H9 (cell line): ENCODE data around the gene SIGLEC12. TPM values are rescaled to one million over a fixed set of nuclear protein-coding genes. Genes with fewer than 3 reads are reported as not detected.

ENCODE experiments used
- DNase-seq: peaks from one replicate; pipeline ENCODE4 v3.0.0-alpha.2; 2017
- H2AFZ ChIP-seq: one replicate; pipeline ENCODE4 v1.6.1; 2013; ENCODE audit warnings: mild to moderate bottlenecking, low read length, control low read depth, moderate library complexity
- H2AK5ac ChIP-seq: 2 replicates; pipeline ENCODE4 v1.6.1; 2013; ENCODE audit warnings: low read length, control low read depth, mixed read lengths; ENCODE audit not compliant: insufficient read length
- H2BK120ac ChIP-seq: one replicate; pipeline ENCODE4 v1.6.1; 2013; ENCODE audit warnings: low read depth, mild to moderate bottlenecking, low read length, control low read depth, inconsistent platforms; ENCODE audit not compliant: poor library complexity, severe bottlenecking
- H2BK12ac ChIP-seq: 2 replicates; pipeline ENCODE4 v1.6.1; 2013; ENCODE audit warnings: low read length, control low read depth, mixed read lengths, low read depth; ENCODE audit not compliant: insufficient read length
- H2BK15ac ChIP-seq: 2 replicates; pipeline ENCODE4 v1.6.1; 2013; ENCODE audit warnings: low read depth, low read length, control low read depth
- H2BK20ac ChIP-seq: one replicate; pipeline ENCODE4 v1.6.1; 2013; ENCODE audit warnings: low read depth, mild to moderate bottlenecking, low read length, control low read depth, inconsistent platforms; ENCODE audit not compliant: poor library complexity, severe bottlenecking
- H2BK5ac ChIP-seq: 2 replicates; pipeline ENCODE4 v1.6.1; 2013; ENCODE audit warnings: low read length, control low read depth, mixed read lengths; ENCODE audit not compliant: insufficient read length
- H3K14ac ChIP-seq: 2 replicates; pipeline ENCODE4 v1.6.1; 2013; ENCODE audit warnings: low read length, control low read depth; ENCODE audit not compliant: insufficient read depth
- H3K18ac ChIP-seq: 2 replicates; pipeline ENCODE4 v1.6.1; 2013; ENCODE audit warnings: low read depth, mild to moderate bottlenecking, mixed read lengths, low read length, control low read depth; ENCODE audit not compliant: insufficient read length
- H3K23ac ChIP-seq: 2 replicates; pipeline ENCODE4 v1.6.1; 2013; ENCODE audit warnings: low read length, control low read depth, mixed read lengths, low read depth; ENCODE audit not compliant: insufficient read length
- H3K23me2 ChIP-seq: 2 replicates; pipeline ENCODE4 v1.6.1; 2013; ENCODE audit warnings: low read depth, mild to moderate bottlenecking, mixed read lengths, low read length, control low read depth; ENCODE audit not compliant: insufficient read length, poor library complexity, severe bottlenecking
- H3K27ac ChIP-seq: 2 replicates; pipeline ENCODE4 v1.5.1; 2013; ENCODE audit warnings: low read length, control low read depth, mixed read lengths, low read depth; ENCODE audit not compliant: insufficient read length
- H3K27me3 ChIP-seq: 2 replicates; pipeline ENCODE4 v1.6.1; 2013; ENCODE audit warnings: low read length, control low read depth, inconsistent platforms; ENCODE audit not compliant: insufficient read depth
- H3K4ac ChIP-seq: 2 replicates; pipeline ENCODE4 v1.6.1; 2013; ENCODE audit warnings: low read depth, mild to moderate bottlenecking, control low read depth, inconsistent platforms, low read length, moderate library complexity
- H3K4me1 ChIP-seq: 2 replicates; pipeline ENCODE4 v1.6.1; 2013; ENCODE audit warnings: low read length, control low read depth, inconsistent platforms; ENCODE audit not compliant: insufficient read depth
- H3K4me2 ChIP-seq: 2 replicates; pipeline ENCODE4 v1.6.1; 2013; ENCODE audit warnings: low read length, control low read depth, mixed read lengths; ENCODE audit not compliant: insufficient read length, insufficient read depth
- H3K56ac ChIP-seq: 2 replicates; pipeline ENCODE4 v1.6.1; 2013; ENCODE audit warnings: low read depth, mild to moderate bottlenecking, mixed read lengths, low read length, control low read depth; ENCODE audit not compliant: insufficient read length
- H3K79me1 ChIP-seq: 2 replicates; pipeline ENCODE4 v1.6.1; 2013; ENCODE audit warnings: low read depth, mild to moderate bottlenecking, moderate library complexity, low read length, control low read depth, inconsistent platforms; ENCODE audit not compliant: insufficient read depth, poor library complexity, severe bottlenecking
- H3K79me2 ChIP-seq: 2 replicates; pipeline ENCODE4 v1.6.1; 2013; ENCODE audit warnings: low read length, control low read depth, inconsistent platforms; ENCODE audit not compliant: insufficient read depth
- H3K9ac ChIP-seq: 2 replicates; pipeline ENCODE4 v1.6.1; 2013; ENCODE audit warnings: low read length, control low read depth, mixed read lengths; ENCODE audit not compliant: insufficient read length; ENCODE audit errors: extremely low read depth
- H3K9me3 ChIP-seq: one replicate; pipeline ENCODE4 v1.6.1; 2013; ENCODE audit warnings: low read depth, low read length, inconsistent platforms; ENCODE audit not compliant: control insufficient read depth
- H3T11ph ChIP-seq: one replicate; pipeline ENCODE4 v1.6.1; 2013; ENCODE audit warnings: mild to moderate bottlenecking, low read length, control low read depth, inconsistent platforms
- H4K20me1 ChIP-seq: one replicate; pipeline ENCODE4 v1.6.1; 2013; ENCODE audit not compliant: control insufficient read depth, insufficient read length, insufficient read depth
- H4K5ac ChIP-seq: 2 replicates; pipeline ENCODE4 v1.6.1; 2013; ENCODE audit warnings: low read depth, mild to moderate bottlenecking, mixed read lengths, low read length, control low read depth; ENCODE audit not compliant: insufficient read length
- H4K8ac ChIP-seq: replicated peaks from 2 replicates; pipeline ENCODE4 v1.6.1; 2013; ENCODE audit warnings: low read length, control low read depth, mixed read lengths, low read depth; ENCODE audit not compliant: insufficient read length
- H4K91ac ChIP-seq: 2 replicates; pipeline ENCODE4 v1.6.1; 2013; ENCODE audit warnings: low read depth, mild to moderate bottlenecking, moderate library complexity, mixed read lengths, low read length, control low read depth; ENCODE audit not compliant: insufficient read length
- H3K27ac Mint-ChIP-seq, 3 experiments: 2 replicates in 2 of 3; 3 replicates in 1 of 3; pipeline ENCODE4 v1.8.0; 2020 to 2021; ENCODE audit warnings: mixed read lengths in 3 of 3, mild to moderate bottlenecking in 1 of 3, moderate library complexity in 1 of 3
- H3K27me3 Mint-ChIP-seq: 2 replicates; pipeline ENCODE4 v1.8.0; 2021; ENCODE audit warnings: low read depth, mild to moderate bottlenecking, moderate library complexity, mixed read lengths
- H3K36me3 Mint-ChIP-seq, 3 experiments: 2 replicates in 2 of 3; 3 replicates in 1 of 3; pipeline ENCODE4 v1.8.0; 2020 to 2021; ENCODE audit warnings: low read depth in 3 of 3, mixed read lengths in 3 of 3; ENCODE audit not compliant: insufficient read depth in 1 of 3
- H3K4me1 Mint-ChIP-seq, 2 experiments: 2 replicates each; pipeline ENCODE4 v1.8.0; 2020; ENCODE audit warnings: mixed read lengths in 2 of 2
- H3K4me3 Mint-ChIP-seq, 2 experiments: 2 replicates in 1 of 2; 3 replicates in 1 of 2; pipeline ENCODE4 v1.8.0; 2020 to 2021; ENCODE audit warnings: mild to moderate bottlenecking in 2 of 2, mixed read lengths in 2 of 2, moderate library complexity in 1 of 2
- H3K9me3 Mint-ChIP-seq, 2 experiments: 2 replicates in 1 of 2; 3 replicates in 1 of 2; pipeline ENCODE4 v1.8.0; 2020; ENCODE audit warnings: mild to moderate bottlenecking in 2 of 2, mixed read lengths in 2 of 2, moderate library complexity in 1 of 2
- WGBS: extraction: QIAGEN DNeasy Blood & Tissue Kit; methylation state at CpG from one replicate; pipeline ENCODE4 v1.1.7; 2013; ENCODE audit warnings: missing lambda C conversion rate, low lambda C conversion rate, mixed read lengths; ENCODE audit not compliant: insufficient read length; ENCODE audit errors: extremely low coverage; 5-methylcytosine and 5-hydroxymethylcytosine counted together
- total RNA-seq: library from RNA; stranded (reverse); gene quantifications from 2 replicates; pipeline ENCODE4 v1.2.1, GENCODE V29; 2021
- TF ChIP-seq, protein P1 (sequence below): fragments of 200-600 bp; sonication (generic); conservative IDR thresholded peaks from 3 replicates; pipeline ENCODE4 v1.8.0; 2021; ENCODE audit warnings: antibody characterized with exemption, mild to moderate bottlenecking

The SIGLEC12 gene
- total RNA-seq, 1 experiment from 2014 or later, result not detected

DNA sequence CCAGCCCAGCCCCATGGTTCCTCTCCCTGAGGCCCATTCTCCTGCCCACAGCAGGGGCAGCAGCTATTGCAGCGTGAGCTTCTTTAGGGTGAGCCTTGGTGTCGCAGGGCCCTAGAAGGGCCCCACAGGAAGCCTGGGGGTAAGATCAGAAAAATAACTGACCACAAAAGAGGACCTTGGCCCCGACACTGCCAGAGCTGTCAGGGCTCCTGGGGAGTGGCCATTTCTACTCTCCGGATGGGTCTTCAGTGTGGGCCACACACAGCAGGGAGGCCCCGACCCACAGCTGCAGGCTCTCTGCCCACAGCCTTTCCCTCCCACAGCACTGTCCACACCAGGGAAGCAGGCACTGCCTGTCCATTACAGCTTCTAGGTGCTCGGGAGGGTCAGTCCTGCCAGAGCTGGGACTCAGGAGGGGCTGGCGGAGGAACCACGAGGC, 39.9 kb downstream of the SIGLEC12 start:
- no peak overlapping the region for H2AK5ac ChIP-seq
- no peak overlapping the region for H3K56ac ChIP-seq
- H3K14ac ChIP-seq, result no peak overlapping the region
- H3K4me1 ChIP-seq, result no peaks in the 10 kb centered on the region
- H2BK20ac ChIP-seq, result no peak overlapping the region
- no peak overlapping the region for H3K4ac ChIP-seq
- no peak overlapping the region for H4K91ac ChIP-seq
- H2BK5ac ChIP-seq, result no peak overlapping the region
- no peak overlapping the region for H4K5ac ChIP-seq
- TF ChIP-seq, protein P1, sequence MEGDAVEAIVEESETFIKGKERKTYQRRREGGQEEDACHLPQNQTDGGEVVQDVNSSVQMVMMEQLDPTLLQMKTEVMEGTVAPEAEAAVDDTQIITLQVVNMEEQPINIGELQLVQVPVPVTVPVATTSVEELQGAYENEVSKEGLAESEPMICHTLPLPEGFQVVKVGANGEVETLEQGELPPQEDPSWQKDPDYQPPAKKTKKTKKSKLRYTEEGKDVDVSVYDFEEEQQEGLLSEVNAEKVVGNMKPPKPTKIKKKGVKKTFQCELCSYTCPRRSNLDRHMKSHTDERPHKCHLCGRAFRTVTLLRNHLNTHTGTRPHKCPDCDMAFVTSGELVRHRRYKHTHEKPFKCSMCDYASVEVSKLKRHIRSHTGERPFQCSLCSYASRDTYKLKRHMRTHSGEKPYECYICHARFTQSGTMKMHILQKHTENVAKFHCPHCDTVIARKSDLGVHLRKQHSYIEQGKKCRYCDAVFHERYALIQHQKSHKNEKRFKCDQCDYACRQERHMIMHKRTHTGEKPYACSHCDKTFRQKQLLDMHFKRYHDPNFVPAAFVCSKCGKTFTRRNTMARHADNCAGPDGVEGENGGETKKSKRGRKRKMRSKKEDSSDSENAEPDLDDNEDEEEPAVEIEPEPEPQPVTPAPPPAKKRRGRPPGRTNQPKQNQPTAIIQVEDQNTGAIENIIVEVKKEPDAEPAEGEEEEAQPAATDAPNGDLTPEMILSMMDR, result no peak
- Mint-ChIP-seq H3K36me3 (peaks cover 0 to under 1% (median 0%) of the 10 kb centered on the region in 3 experiments; a peak in 1 of 7 replicates), H3K4me3 (no peak overlapping the region), H3K9me3 (peaks cover 0 to 85% of the 10 kb centered on the region in 2 experiments; a peak in 2 of 5 replicates), H3K27ac (no peak overlapping the region), H3K4me1 (peaks cover 0 to 6% of the 10 kb centered on the region in 2 experiments; a peak in 2 of 4 replicates), H3K27me3 (peaks cover 42% of the 10 kb centered on the region)
- H2AFZ ChIP-seq, result no peak overlapping the region
- no peak overlapping the region for H3K23ac ChIP-seq
- no peaks in the 10 kb centered on the region for H3K23me2 ChIP-seq
- no peaks in the 10 kb centered on the region for H3K79me1 ChIP-seq
- no peak overlapping the region for H4K8ac ChIP-seq
- H2BK12ac ChIP-seq, result no peak overlapping the region
- H3K27me3 ChIP-seq, result no peaks in the 10 kb centered on the region
- no peak overlapping the region for H2BK15ac ChIP-seq
- no peak overlapping the region for H3K18ac ChIP-seq
- H3K27ac ChIP-seq, result no peak overlapping the region
- H3K9me3 ChIP-seq, result no peaks in the 10 kb centered on the region
- no peak overlapping the region for H2BK120ac ChIP-seq
- no peak overlapping the region for H3K4me2 ChIP-seq
- no peak overlapping the region for H3T11ph ChIP-seq
- H3K9ac ChIP-seq, result no peak overlapping the region
- no CpG with 5 or more reads among the region's 8 CpGs for WGBS
- no peaks in the 10 kb centered on the region for H3K79me2 ChIP-seq
- H4K20me1 ChIP-seq, result no peaks in the 10 kb centered on the region
- no peak for DNase-seq
